GM21723 (cell line): ENCODE data around the gene AUH.

Source experiments
- ATAC-seq: cut with Tn5 transposase; IDR thresholded peaks from one replicate; pipeline ENCODE4 v1.9.1; 2021; ENCODE audit warnings: mild to moderate bottlenecking, moderate library complexity; ENCODE audit not compliant: unreplicated experiment

AUH gene

GRCh38 chr9:91256235-91256634 lies 105.5 kb downstream of the AUH start:
- ATAC-seq: no peak

- no peak for ATAC-seq
These were observed 106.4 kb downstream of the AUH start for GRCh38 chr9:91255327-91255726.

- no peak for ATAC-seq
These were observed 108.2 kb downstream of the AUH start for GRCh38 chr9:91253488-91253887.

GRCh38 chr9:91248707-91249106 lies 113.0 kb downstream of the AUH start:
- no peak for ATAC-seq

- ATAC-seq: no peak
These were observed 114.4 kb downstream of the AUH start for GRCh38 chr9:91247278-91247677.

GRCh38 chr9:91246846-91247245 lies 114.9 kb downstream of the AUH start:
- no peak for ATAC-seq

GRCh38 chr9:91245431-91246313 lies 116.0 kb downstream of the AUH start:
- ATAC-seq: no peak

- ATAC-seq: no peak
These were observed 118.7 kb downstream of the AUH start for GRCh38 chr9:91243029-91243428.

GRCh38 chr9:91241909-91242308 lies 119.8 kb downstream of the AUH start:
- ATAC-seq: no peak

GRCh38 chr9:91240596-91241165 lies 121.0 kb downstream of the AUH start:
- no peak for ATAC-seq

- ATAC-seq: no peak
These were observed 122.2 kb downstream of the AUH start for GRCh38 chr9:91239367-91240111.

GRCh38 chr9:91234523-91234922 lies 127.2 kb downstream of the AUH start:
- no peak for ATAC-seq

- ATAC-seq: no peak
These were observed 130.1 kb downstream of the AUH start for GRCh38 chr9:91231619-91232018.

GRCh38 chr9:91223000-91223399 lies 138.7 kb downstream of the AUH start:
- ATAC-seq: no peak

GRCh38 chr9:91222457-91222856 lies 139.3 kb downstream of the AUH start:
- ATAC-seq: no peak

GRCh38 chr9:91221332-91221731 lies 140.4 kb downstream of the AUH start:
- no peak for ATAC-seq

GRCh38 chr9:91220491-91221135 lies 141.1 kb downstream of the AUH start:
- no peak for ATAC-seq

GRCh38 chr9:91220021-91220420 lies 141.7 kb downstream of the AUH start:
- ATAC-seq: no peak

GRCh38 chr9:91219557-91219956 lies 142.2 kb downstream of the AUH start:
- no peak for ATAC-seq

- ATAC-seq: no peak
These were observed 144.3 kb downstream of the AUH start for GRCh38 chr9:91217388-91217787.

GRCh38 chr9:91214867-91215266 lies 146.9 kb downstream of the AUH start:
- no peak for ATAC-seq
